Embryonic facial prominence (tissue), 1 donor: ENCODE results near the gene ENTPD3.
"Not testable (repeated sequence)": the region's sequence is repeated elsewhere in the genome, so short reads cannot be mapped to it uniquely, and the experiment has no call there.

Experiments
- DNase-seq: peaks from one replicate; pipeline ENCODE4 v3.0.0-alpha.2; 2016; ENCODE audit errors: extremely low spot score

ENTPD3 gene

DNA sequence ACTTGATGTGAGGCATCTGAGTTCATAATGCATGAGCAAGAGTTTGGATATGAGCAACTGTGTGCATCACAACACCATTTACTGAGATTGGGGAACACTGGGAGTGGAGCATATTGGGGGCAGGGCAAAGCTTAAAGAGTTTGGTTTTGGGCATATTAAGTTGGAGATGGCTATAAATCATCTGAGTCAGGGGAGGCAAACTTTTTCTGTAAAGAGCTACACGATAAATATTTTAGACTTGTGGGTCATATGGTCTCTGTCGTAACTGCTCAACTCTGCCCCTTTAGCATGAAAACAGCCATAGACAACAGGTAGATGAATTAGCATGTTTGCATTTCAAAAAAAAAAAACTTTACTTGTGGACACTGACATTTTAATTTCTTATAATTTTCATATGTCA lies 20.0 kb downstream of the ENTPD3 start:
- DNase-seq, result no peak

DNA sequence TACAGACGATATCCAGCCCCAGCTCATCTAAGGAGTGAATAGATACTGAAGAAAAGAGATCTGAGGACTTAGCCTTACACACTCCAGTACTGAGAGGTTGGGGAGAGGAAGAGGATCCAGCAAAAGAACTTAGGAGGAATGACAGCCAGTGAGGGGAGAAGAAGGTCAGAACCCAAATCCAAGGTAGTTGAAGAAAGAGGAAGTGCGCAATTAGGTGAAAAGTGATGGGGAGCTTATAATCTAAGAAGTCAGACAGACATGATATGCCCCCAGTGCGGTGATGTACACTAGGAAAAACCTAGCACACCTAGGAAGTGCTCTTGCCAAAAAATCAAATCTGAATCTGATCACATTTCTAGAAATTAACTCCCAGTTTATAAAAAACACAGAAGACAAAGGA lies 20.6 kb downstream of the ENTPD3 start:
- no peak for DNase-seq

DNA sequence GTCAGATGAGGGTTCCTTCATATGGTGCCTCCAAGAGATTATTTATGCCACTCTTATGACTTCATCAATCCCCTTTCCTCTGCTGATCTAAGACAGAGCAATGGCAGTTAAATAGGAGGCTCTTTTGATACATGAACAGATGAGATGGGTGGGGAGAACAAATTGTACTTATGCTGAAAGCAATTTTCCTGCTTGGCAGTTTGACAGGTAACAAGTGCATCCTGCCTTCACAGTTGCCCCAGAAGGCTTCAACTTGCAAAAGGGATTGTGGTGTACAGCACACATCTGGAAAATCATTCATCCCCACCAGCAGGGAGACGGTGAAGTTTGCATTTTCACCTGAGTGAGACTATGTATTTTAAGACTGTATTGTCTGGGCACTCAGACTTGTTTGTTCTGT lies 27.3 kb downstream of the ENTPD3 start:
- DNase-seq, result no peak

DNA sequence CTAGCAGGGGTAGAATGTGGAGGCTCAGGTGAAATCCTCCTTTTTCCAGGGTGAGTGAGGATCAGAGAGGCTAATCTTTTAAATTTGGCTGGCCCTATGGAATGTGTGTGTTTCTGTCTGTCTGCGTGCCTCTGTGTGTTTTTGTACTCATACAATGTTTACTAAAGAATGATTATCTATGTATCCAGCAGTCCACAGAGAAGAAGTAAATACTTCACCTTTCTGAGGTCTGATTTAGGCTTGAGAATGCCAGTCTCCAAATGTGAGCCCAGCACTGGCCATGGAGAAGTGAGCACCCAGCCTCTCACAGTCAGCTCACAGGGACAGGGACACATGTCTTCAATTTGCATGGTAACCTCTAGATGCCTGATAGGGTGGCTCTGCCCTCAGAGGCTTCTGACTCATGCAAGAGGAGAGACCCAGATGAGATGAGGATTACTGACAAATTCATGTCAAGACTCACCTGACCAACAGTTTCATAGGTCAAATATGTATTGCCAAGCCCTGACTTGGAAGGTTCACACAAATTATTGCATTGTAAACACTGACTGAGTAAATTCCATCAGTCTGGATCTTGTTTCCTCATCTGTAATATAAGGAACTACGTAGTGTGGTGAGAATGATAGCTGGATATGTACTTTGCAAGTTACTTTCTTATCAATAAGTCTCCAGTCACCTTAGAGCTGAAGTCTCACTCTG lies 31.0 kb downstream of the ENTPD3 start:
- no peak for DNase-seq

DNA sequence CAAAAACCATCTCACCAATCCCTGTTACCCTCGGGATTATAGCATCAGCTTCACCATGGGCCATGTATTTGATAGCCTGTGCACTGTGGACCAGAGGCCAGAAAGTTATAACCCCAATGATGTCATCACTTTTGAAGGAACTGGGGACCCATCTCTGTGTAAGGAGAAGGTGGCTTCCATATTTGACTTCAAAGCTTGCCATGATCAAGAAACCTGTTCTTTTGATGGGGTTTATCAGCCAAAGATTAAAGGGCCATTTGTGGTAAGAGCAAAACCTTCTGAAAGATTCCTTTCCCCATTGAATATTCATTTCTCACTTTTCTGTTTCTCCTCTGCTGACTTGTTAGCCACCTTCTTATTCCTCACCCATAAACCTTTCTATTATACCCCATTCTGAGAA lies 35.9 kb downstream of the ENTPD3 start:
- no peak for DNase-seq

DNA sequence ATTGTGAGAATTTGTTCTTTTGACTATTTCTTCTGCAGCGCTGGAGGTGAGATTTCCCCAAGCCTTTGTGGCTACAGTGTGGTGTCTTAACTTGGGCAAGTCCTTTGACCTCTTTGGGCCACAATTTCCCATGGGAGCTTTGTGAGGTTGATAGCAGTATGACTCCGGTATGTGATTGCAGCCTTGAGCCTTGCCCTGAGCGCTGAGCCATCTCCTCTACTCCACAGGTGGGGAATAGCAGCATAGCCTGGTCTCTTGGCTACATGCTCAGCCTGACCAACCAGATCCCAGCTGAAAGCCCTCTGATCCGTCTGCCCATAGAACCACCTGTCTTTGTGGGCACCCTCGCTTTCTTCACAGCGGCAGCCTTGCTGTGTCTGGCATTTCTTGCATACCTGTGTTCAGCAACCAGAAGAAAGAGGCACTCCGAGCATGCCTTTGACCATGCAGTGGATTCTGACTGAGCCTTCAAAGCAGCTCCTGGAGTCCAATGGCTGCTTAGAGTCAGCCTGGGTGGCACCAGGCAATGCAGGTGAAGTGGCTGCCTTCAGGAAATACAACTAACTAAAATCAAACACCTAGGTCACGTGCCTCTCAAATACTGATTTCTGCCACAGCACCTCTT lies 40.2 kb downstream of the ENTPD3 start:
- DNase-seq, result no peak

DNA sequence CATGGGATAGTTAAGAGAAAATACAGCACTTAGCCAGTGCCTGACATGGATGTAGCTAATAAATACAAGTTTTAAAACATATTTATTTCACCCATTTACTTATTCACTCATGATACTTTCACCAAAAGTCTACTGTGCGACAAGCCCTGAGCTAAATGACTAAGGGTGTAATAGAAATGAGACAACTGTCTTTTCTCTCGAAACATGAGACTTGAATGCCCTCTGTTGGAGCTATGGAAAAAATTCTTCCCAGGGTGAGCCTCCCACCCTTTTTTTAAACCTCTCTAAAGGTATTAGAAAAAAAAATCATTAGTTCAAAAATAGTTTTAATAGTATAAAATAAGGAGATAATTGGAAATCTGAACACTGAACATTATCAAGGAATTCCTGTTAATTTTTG lies 45.8 kb downstream of the ENTPD3 start:
- no peak for DNase-seq

DNA sequence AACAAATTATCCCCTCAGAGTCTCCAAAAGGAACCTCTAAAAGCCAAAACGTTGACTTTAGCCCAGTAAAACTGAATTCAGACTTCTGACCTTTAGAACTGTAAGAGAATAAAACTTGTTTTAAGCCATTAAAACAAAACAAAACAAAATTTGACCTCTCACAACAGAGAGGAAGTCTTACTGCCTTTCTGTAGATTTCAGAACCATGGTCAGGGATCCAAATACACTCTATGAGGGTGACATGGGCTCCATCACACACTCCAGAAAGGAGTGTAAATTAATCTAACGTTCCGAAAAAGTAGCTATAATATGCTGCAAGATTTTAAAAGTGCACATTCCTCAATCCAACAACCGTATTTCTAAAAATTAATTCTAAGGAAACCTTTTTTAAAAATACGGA lies 50.9 kb downstream of the ENTPD3 start:
- DNase-seq, result no peak

DNA sequence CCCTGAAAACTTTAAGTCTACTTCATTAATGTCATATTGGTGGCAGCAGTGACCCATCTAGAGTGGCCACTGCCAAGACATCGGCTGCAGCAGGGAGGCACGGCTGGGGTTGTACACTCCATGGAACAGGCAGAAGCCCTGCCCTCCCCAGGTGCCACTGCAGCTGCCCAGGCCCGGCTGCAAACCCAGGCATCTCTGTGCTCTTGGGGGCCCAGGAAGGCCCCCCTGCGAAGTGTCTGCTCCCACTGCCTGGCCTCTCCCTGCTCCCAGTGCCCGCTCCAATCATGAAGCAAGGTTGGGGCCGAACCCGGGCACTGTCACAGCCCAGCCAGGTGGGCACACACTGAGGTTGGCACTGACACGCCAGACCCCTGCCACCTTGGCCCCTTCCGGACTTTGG lies 58.1 kb downstream of the ENTPD3 start:
- no peak for DNase-seq

DNA sequence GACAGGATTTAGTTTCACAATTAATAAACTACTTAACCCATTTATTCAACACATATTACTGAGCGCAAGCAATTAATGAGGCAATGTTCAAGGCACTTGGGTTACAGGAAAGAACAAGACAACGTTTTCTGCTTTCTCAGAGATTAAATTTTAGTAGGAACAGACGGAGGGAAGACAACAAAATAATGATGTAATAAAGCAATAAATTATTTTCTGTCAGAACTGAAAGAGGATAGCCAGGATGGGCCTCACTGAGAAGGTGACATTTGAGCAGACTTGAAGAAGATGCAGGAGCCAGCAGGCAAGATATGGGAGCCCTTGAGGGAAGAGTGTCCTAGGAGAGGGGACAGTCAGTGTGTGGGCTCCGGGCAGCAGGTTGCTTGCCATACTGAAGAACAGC lies 58.9 kb downstream of the ENTPD3 start:
- no peak for DNase-seq

DNA sequence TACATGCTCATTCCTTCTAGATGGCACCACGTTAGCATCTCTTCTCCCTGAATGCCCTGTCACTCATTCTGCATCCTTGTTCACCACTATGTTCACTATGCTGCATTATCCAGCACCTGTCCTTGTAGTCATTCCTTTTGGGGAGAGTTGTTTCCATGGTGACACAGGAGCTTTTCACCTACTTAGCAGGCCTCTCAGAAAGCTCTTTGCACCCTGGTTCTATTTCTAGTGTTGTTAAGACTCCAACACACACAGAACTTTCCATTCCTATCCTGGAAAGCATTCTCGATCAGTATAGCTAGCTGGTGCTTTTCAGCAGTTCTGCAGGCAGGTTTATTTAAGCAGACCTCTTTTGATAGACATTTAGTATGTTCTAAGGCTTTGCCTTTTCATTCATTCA lies 63.5 kb downstream of the ENTPD3 start:
- no peak for DNase-seq

DNA sequence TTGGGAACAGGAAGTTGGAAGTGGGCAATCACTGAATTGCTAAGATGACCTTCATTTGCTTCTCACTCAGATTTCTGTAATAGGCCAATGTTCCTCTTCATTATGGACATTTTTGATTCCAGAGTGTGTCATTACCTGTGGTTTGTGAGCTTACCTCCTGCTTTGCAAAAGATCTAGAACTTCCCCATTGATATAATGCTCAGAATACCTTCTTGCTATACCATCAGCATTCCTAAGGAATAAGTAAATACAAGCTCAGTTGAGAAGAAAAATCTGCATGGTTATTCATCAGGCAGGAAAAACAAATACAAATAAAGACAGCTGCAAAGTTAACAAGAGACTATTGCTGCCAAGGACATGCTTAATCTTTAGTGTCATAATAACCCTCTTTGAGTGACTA lies 64.6 kb downstream of the ENTPD3 start:
- DNase-seq, result no peak

DNA sequence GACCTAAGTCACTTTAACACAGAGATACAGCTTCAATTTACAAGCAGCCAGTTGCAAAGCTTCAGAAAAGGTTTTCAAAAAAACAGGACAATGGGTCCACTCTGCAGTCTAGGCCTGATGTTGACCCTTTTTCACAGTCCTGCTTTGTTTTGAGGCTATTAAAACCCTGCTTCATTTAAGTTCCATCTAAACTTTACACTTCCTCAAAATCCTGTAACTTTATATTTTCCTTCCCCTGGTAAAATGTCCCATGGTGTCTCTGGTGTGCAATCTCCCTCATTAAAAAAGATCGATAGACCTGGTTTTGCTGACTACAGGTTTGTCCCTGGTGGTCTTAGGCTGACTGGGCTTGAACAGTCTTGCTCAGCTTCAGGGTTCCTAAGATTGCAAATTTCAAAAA lies 65.1 kb downstream of the ENTPD3 start:
- DNase-seq, result no peak

DNA sequence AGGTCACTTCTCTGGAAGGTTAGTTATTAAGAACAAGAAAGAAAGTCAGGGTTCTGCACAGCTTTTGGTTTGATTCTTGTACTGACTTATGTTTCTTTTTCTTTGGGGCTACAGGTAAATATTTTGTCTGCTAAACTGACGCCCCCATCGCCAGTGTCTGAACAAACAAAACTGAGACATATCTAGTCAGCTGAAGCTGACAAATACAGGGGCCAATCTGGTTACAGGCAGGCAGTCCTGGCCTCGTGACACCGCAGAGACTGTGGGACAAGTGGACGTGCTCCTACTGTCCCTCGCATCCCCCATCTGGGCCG lies 65.5 kb downstream of the ENTPD3 start:
- DNase-seq, result no peak

DNA sequence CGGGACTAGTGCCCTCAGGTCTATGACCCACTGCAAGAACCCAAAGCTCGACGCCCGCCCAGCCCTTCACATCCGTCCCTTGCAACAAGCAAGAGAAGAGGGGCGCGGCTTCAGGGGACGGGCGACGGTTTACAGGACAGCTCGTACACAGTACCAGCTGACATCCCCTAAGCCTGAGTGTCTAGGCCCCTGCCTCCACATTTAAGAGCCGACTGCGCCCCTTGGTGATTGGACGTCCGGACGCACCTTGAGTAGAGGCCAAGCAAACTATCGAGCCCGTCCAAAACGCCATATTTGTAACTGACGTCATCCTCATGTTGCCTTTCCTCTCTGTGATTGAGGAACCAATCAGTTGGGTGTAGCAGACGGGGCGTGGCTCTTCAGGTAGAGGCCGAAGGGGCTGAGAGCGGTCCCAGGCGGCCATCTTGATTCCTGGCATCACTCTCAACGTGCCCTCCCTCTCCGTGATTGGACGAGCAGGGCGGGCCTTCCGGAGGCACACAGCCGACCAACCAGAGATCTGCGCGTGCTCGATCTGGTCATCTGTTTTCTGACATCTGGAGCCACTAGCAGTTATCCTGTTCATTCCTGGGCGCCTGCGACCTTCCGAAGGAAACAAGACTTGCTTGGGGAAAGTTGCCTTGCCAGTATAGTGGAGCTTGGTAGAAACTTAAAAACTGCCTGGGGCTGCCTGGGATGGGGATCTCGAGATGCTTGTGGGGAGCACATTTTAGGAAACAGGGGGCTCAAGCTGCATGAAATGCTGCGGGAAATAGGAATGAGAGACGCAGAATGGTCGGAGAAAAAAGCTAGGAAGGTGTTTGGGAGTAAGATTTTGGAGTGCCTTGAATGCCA lies 66.1 kb downstream of the ENTPD3 start:
- peak; percentile 99 for DNase-seq

DNA sequence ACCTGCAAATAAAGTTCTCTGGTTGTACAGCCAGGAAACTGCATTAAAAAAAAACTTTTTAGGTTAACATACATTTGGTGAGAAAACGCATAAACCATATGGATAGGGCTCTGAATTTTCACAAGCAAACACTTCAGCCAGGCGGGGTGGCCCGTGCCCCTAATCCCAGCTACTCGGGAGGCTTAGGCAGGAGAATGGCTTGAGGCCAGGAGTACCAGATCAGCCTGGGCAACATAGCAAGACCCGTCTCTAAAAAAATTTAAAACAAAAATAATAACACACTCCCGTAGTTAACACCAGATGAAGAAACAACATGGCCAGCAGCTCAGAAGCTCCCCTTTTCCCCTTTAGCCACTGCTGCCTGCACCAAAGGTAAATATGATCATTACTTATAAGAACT lies 66.9 kb downstream of the ENTPD3 start:
- DNase-seq, result no peak

DNA sequence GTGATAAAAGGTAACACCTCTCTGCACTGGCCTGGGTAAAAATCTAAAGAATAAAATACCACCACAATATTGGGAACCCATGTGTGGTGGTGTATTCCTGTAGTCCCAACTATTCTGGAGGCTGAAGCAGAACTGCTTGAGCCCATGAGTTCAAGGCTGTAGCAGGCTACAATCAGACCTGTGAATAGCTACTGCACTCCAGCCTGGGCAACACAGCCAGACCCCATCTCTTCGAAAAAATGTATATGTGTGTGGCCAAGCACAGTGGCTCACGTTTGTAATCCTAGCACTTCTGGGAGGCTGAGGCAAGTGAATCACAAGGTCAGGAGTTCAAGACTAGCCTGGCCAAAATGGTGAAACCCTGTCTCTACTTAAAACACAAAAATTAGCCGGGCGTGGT lies 68.3 kb downstream of the ENTPD3 start:
- no peak for DNase-seq

DNA sequence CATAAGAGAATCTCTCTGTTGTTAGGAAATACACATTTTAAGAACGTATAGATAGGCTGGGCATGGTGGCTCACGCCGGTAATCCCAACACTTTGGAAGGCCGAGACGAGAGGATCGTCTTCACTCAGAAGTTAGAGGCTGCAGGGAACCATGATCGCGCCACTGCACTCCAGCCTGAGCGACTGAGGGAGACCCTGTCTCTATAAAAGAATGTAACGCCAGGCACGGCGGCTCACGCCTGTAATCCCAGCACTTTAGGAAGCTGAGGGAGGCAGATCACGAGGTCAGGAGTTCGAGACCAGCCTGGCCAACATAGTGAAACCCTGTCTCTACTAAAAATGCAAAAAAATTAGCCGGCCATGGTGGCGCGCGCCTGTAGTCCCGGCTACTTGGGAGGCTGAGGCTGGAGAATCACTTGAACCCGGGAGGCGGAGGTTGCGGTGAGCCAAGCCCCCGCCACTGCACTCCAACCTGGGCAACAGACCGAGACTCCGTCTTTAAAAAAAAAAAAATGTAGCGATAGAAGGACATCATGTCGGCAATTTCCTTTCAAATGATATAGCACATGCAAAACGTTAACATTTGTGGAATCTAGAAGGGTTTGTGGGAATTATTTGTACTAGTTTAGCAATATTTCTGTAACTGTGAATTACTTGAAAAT lies 69.4 kb downstream of the ENTPD3 start:
- no peak for DNase-seq

DNA sequence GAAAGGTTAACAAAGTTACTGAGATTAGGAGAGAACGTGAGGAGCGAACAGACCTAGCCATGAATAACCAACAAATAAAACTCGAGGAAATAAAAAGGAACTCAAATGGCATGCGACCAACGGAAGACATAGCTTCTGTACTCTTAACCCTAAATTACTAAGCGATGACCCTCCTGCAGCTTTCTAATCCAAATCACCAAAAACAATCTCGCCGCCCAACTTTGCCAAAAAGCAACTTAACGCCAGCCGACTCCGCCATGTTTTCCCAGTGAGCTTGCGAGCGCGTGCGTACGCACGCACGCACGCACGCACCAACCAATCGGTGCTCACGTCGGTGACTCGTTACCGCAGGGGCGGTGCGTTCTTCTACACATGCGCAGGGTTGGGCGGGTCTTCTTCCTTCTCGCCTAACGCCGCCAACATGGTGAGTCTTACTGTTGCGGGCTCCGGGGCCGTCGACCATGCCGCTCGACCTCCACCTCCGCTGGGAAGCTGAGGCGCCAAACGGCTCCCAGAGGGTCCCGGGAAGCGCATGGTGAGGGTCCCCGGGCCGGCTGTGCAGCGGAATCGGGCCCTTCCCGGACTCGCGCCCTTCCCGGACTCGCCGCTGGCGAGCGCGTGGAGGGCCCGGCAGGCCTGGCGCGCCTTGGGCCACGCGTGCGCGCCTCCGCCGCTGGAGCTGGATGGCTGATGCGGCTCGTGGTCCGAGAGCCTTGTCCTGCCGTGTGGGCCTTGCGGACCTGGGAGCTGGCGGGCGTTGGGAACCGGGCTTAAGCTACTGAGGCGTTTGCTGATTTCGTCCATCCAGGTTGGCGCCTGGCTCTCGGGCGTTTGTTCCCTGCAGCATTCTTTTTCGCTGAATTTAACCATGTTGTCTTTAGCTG lies 70.2 kb downstream of the ENTPD3 start, which contains the start of gene RPL14:
TSS of gene RPL14 (plus strand) at position 400 of the 884 bp plus-strand sequence. CDS start at position 533, 133 bp downstream.
- DNase-seq, result peak; percentile 92

DNA sequence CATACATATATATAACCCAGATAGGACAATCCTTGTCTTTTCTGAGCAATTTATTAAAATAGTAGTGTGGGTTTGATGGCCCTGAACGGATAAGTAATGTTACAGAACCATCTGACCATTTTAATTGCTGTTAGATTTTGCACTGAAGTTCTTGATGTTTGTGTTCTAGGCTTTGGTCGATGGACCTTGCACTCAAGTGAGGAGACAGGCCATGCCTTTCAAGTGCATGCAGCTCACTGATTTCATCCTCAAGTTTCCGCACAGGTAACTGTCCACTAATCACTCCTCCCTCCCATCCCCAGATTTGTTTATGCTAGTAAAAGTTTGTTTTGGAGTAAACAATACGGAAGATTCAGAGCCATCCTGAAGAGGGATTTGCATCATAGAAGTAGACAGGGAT lies 71.5 kb downstream of the ENTPD3 start:
- no peak for DNase-seq

DNA sequence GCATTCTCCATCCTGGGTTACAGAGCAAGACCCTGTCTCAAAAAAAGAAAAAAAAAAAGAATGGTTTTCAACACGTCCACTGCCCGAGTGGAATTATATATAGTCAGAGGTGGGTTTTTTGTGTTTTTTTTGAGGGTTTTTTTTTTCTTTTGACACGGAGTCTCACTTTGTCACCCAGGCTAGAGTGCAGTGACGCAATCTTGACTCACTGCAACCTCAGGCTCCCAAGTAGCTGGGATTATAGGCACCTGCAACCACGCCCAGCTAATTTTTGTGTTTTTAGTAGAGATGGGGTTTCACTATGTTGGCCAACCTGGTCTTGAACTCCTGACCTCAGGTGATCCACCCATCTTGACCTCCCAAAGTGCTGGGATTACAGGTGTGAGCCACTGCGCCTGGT lies 73.5 kb downstream of the ENTPD3 start:
- DNase-seq, result not testable (repeated sequence)
